ENCODE results near the gene CLSTN2.

CLSTN2 gene

GRCh38 chr3:140505876-140506275, 570.9 kb downstream of the CLSTN2 start:
- TF ChIP-seq CTCF (IDR thresholded peaks at IDR 0.05; ENCODE audit: low read depth, low read length), result no peak
- H3K36me3 ChIP-seq, result no peaks in the 10 kb centered on the region
- no peak overlapping the region for H3K27ac ChIP-seq
- no peaks in the 10 kb centered on the region for H3K27me3 ChIP-seq (ENCODE audit: insufficient read depth, low read depth, severe bottlenecking)
- H3K4me3 ChIP-seq (ENCODE audit: low read depth, low read length), result no peak overlapping the region
- no peaks in the 10 kb centered on the region for H3K9me3 ChIP-seq (ENCODE audit: severe bottlenecking)
- no peak for DNase-seq

DNA sequence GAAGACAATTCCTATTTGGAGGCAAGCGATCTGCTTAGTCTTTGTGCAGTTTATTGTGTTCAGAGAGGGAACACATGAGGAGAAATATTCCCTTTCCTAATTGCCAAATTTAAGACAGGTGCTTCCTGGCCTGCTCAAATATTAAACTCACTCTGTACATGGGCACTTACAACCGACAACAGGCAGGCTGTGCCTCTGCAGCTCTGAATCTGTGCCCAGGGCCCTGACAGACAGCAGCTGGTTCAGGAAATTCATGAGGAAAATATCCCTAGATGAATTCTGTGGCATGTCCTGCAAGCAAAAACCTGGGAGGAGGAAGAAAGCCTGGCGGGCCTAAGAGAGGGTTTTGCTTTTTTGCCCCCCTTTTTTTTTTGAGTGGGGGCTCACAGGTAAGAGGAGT, 573.6 kb downstream of the CLSTN2 start:
- H3K27ac ChIP-seq, result no peak overlapping the region
- no peaks in the 10 kb centered on the region for H3K9me3 ChIP-seq (ENCODE audit: severe bottlenecking)
- no peak for TF ChIP-seq CTCF (IDR thresholded peaks at IDR 0.05; ENCODE audit: low read depth, low read length)
- no peak for DNase-seq
- H3K27me3 ChIP-seq (ENCODE audit: insufficient read depth, low read depth, severe bottlenecking), result no peaks in the 10 kb centered on the region
- H3K4me3 ChIP-seq (ENCODE audit: low read depth, low read length), result no peak overlapping the region
- no peaks in the 10 kb centered on the region for H3K36me3 ChIP-seq

DNA sequence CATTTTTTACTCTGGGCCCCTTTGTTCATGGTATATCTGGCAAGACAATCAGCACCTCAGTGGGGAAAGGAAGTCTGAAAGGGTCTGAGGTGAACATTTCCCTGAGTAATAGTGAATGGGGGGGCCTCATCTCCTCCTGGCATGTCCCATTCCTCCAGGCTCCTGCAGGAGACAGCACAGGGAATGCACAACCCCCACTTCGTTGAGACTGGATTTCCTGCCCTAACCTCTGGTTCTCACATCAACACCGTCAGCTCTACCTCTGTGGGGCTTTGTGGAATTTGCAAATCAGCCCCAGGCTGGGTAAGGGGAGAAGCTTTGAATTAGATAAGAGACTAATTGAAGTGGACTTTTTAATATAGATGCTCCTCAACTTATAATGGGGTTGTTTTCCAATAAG, 574.5 kb downstream of the CLSTN2 start:
- no peaks in the 10 kb centered on the region for H3K9me3 ChIP-seq (ENCODE audit: severe bottlenecking)
- no peak overlapping the region for H3K27ac ChIP-seq
- no peak overlapping the region for H3K4me3 ChIP-seq (ENCODE audit: low read depth, low read length)
- H3K36me3 ChIP-seq, result no peaks in the 10 kb centered on the region
- TF ChIP-seq CTCF (IDR thresholded peaks at IDR 0.05; ENCODE audit: low read depth, low read length), result no peak
- no peak for DNase-seq
- H3K27me3 ChIP-seq (ENCODE audit: insufficient read depth, low read depth, severe bottlenecking), result no peaks in the 10 kb centered on the region

DNA sequence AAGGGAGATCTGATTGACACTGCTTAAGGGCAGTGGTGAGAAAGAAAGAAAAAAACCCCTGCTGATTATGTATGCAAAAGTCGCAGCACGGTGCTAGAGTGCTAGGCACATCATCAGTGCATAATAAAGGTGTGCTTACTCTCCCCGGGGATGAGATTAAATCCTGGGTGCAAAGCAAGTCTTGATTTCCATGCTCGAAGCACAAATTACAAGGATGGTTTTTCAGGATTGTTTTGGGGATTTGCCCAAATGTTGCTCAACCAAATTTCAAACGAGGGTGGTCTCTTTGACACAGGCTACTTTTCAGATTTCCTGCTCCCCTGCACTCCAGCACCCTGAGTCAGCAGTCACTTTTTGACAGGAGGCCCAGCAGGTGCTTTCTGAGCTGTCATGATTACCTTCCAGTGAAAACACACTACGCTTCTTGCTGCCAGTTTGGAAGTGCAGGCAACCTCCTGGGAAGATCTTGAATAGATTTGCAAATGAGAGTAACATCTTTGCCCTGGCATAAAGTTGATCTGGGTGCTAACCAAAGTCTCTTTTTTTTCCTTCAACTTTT, 575.4 kb downstream of the CLSTN2 start:
- Histone ChIP-seq H3K9me3 (ENCODE audit: severe bottlenecking) (no peaks in the 10 kb centered on the region), H3K36me3 (no peaks in the 10 kb centered on the region), H3K27me3 (ENCODE audit: insufficient read depth, low read depth, severe bottlenecking) (no peaks in the 10 kb centered on the region), H3K4me3 (ENCODE audit: low read depth, low read length) (no peak overlapping the region), H3K27ac (no peak overlapping the region)
- TF ChIP-seq CTCF (IDR thresholded peaks at IDR 0.05; ENCODE audit: low read depth, low read length), result no peak
- DNase-seq, result no peak

DNA sequence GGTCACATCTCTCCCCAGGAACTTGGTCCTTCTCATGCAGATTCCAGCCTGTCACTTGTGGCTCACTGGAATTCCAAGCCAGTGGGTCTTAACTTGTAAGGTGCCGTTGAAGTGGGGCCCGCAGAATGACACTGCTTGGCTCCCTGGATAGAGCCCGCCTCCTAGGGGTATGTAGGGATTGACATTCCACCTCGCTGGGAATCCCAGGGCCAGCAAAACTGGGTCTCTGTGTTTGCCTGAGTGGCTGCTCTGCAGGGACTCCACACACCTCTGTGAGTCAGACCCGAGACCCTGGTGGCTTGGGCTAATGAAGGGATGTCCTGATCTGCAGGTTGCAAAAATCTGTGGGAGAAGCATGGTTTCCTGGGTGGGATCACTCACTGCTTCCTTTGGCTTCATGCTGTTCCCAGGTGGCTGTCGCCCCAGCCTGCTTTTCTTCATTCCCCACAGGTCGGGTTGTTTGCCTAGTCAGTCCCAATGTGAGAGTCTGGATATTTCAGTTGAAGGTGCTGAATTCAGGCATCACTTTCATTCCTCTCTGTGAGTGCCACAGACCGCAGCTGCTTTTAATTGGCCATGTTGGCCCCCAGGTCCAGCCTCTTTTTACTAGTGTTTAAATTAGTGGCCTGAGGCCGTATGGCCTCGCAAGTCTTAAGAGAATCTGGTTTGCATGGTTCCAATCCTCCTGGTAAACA, 586.9 kb downstream of the CLSTN2 start:
- Histone ChIP-seq H3K4me3 (ENCODE audit: low read depth, low read length) (no peak overlapping the region), H3K27me3 (ENCODE audit: insufficient read depth, low read depth, severe bottlenecking) (no peaks in the 10 kb centered on the region), H3K27ac (no peak overlapping the region), H3K9me3 (ENCODE audit: severe bottlenecking) (no peaks in the 10 kb centered on the region), H3K36me3 (no peaks in the 10 kb centered on the region)
- TF ChIP-seq CTCF (IDR thresholded peaks at IDR 0.05; ENCODE audit: low read depth, low read length), result no peak
- no peak for DNase-seq

Measured in WERI-Rb-1 (cell line).